GM12878 (cell line): ENCODE measurements around the gene OR1E1.
"Not testable (repeated sequence)": the region's sequence is repeated elsewhere in the genome, so short reads cannot be mapped to it uniquely, and the experiment has no call there.

Experiments used
- CTCF ChIP-seq, 3 experiments: IDR thresholded peaks in 2 of 3; conservative IDR thresholded peaks in 1 of 3; 2 replicates each; pipeline ENCODE4 v1.5.1; 2011; ENCODE audit warnings: low read depth in 3 of 3, low read length in 3 of 3, mild to moderate bottlenecking in 3 of 3, control low read depth in 2 of 3, moderate library complexity in 2 of 3, inconsistent platforms in 1 of 3, mixed read lengths in 1 of 3; ENCODE audit not compliant: control insufficient read depth in 2 of 3, insufficient read depth in 1 of 3; ENCODE audit errors: extremely low read depth in 1 of 3
- MYC ChIP-seq: IDR thresholded peaks from 2 replicates; pipeline ENCODE4 v1.6.1; 2011; ENCODE audit warnings: mild to moderate bottlenecking, low read length, moderate library complexity, inconsistent platforms; ENCODE audit not compliant: insufficient read depth, insufficient replicate concordance, insufficient read length, severe bottlenecking
- ZBTB33 ChIP-seq: fragments of 450-650 bp; IDR thresholded peaks from 2 replicates; pipeline ENCODE4 v1.6.1; 2017; ENCODE audit warnings: mild to moderate bottlenecking

GRCh38 chr17:3371167-3371566 lies 27.0 kb downstream of the OR1E1 start:
- not testable (repeated sequence) for TF ChIP-seq MYC; ZBTB33; CTCF (IDR thresholded peaks at IDR 0.05 in 2 of 3, conservative IDR thresholded peaks at IDR 0.05 in 1 of 3; ENCODE audit: control insufficient read depth in 2 of 3, extremely low read depth in 1 of 3, insufficient read depth in 1 of 3, low read depth in 3 of 3, low read length in 3 of 3)
